HG03139 (cell line): ENCODE results near the gene WRAP53.

Experiments
- ATAC-seq: cut with Tn5 transposase; IDR thresholded peaks from one replicate; pipeline ENCODE4 v1.9.1; 2021; ENCODE audit not compliant: unreplicated experiment

WRAP53 gene

GRCh38 chr17:7677388-7678067 lies 10.7 kb upstream of the WRAP53 start:
- ATAC-seq: no peak

- no peak for ATAC-seq
These were observed 3.3 kb upstream of the WRAP53 start for GRCh38 chr17:7684851-7685532.

- no peak for ATAC-seq
These were observed 2.6 kb upstream of the WRAP53 start for GRCh38 chr17:7685533-7686221.

- no peak for ATAC-seq
These were observed 1.8 kb upstream of the WRAP53 start for GRCh38 chr17:7686222-7687071.

- no peak for ATAC-seq
These were observed 987 bp upstream of the WRAP53 start, which contains the start of gene TP53 for GRCh38 chr17:7687072-7687907. TP53 (minus strand) TSS chr17:7687490; CDS start chr17:7676594, 10,896 bp downstream.

- ATAC-seq: no peak
These were observed 585 bp downstream of the WRAP53 start for GRCh38 chr17:7688808-7689316.

GRCh38 chr17:7695586-7695985 lies 7.3 kb downstream of the WRAP53 start:
- no peak for ATAC-seq

- ATAC-seq: no peak
These were observed 9.7 kb downstream of the WRAP53 start for GRCh38 chr17:7697828-7698588.

- no peak for ATAC-seq
These were observed 12.2 kb downstream of the WRAP53 start for GRCh38 chr17:7700510-7700909.

GRCh38 chr17:7701681-7702080 lies 13.4 kb downstream of the WRAP53 start:
- no peak for ATAC-seq

- ATAC-seq: no peak
These were observed 14.5 kb downstream of the WRAP53 start for GRCh38 chr17:7702776-7703175.

GRCh38 chr17:7703584-7704479 lies 15.6 kb downstream of the WRAP53 start:
- no peak for ATAC-seq

GRCh38 chr17:7704601-7705268 lies 16.5 kb downstream of the WRAP53 start, which contains the start of gene EFNB3:
EFNB3 (plus strand) TSS chr17:7705202; CDS start chr17:7705599, 397 bp downstream.
- ATAC-seq: no peak

- no peak for ATAC-seq
These were observed 17.3 kb downstream of the WRAP53 start for GRCh38 chr17:7705269-7706255.

- ATAC-seq: no peak
These were observed 18.5 kb downstream of the WRAP53 start for GRCh38 chr17:7706631-7707354.

GRCh38 chr17:7707446-7707845 lies 19.2 kb downstream of the WRAP53 start:
- no peak for ATAC-seq
